BJ (cell line): Measurements from ENCODE around the gene RELB. TPM values are rescaled to one million over a fixed set of nuclear protein-coding genes. Genes with fewer than 3 reads are reported as not detected.

Experiments used
- CTCF ChIA-PET: fragments of 350-600 bp; formaldehyde crosslinking; extraction: SDS; loops from one replicate; lab custom pipeline; 2021; ENCODE audit warnings: antibody characterized with exemption, inconsistent platforms; lab: Yijun Ruan, JAX
- POLR2A ChIA-PET: fragments of 300-600 bp; sonication (Branson Sonifier 250); formaldehyde crosslinking; extraction: SDS; loops from one replicate; lab custom pipeline; 2021; ENCODE audit warnings: antibody characterized with exemption; lab: Charles Lee
- DNase-seq: peaks from one replicate; pipeline ENCODE4 v3.0.0-alpha.2; 2011; ENCODE audit warnings: low read depth
- H3K27me3 ChIP-seq: 2 replicates; pipeline ENCODE4 v1.6.0; 2011; ENCODE audit warnings: low read length; ENCODE audit not compliant: control insufficient read depth, insufficient read depth
- H3K36me3 ChIP-seq: 2 replicates; pipeline ENCODE4 v1.5.1; 2011; ENCODE audit warnings: low read length; ENCODE audit not compliant: control insufficient read depth, insufficient read depth
- H3K4me3 ChIP-seq: 2 replicates; pipeline ENCODE4 v1.5.1; 2011; ENCODE audit warnings: low read depth, mild to moderate bottlenecking, control low read depth, low read length
- polyA plus RNA-seq: library from polyadenylated mRNA; depleted of rRNA; stranded (reverse); fragments of >200 nt; gene quantifications from 2 replicates; pipeline ENCODE4 v1.2.3, GENCODE V29; 2011
- TF ChIP-seq, protein P1 (sequence below): IDR thresholded peaks from 2 replicates; pipeline ENCODE4 v1.5.1; 2011; ENCODE audit warnings: low read depth, mild to moderate bottlenecking, control low read depth, inconsistent platforms, low read length, moderate library complexity; ENCODE audit not compliant: insufficient read depth

RELB gene
- polyA plus RNA-seq, 1 experiment = 11.6 TPM

DNA sequence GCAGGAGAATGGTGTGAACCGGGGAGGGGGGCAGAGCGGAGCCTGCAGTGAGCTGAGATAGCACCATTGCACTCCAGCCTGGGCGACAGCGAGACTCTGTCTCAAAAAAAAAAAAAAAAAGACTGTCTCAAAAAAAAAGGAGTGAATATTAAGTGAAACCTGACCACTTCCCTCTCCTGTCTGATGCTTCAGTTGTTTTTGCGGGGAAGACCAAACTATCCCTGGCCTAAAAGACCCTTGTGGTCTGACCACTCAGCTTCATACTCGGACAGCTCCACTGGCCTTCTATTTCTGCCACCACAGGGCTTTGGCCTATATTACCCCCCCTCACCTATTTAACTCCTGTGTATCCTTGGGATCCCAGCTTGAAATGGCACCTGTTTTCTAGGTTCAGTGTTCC lies 39.9 kb downstream of the RELB start:
- POLR2A ChIA-PET = no interaction called here
- no peaks in the 10 kb centered on the region for H3K27me3 ChIP-seq
- H3K4me3 ChIP-seq = no peak overlapping the region
- DNase-seq = no peak
- peaks cover 33% of the 10 kb centered on the region for H3K36me3 ChIP-seq
- CTCF ChIA-PET = interaction anchor here (1.0 to 5.3 kb wide), 3 partner anchors 12 to 19 kb away, joined by 3 to 28 read pairs (median 3); no protein-coding TSS in a partner anchor
- TF ChIP-seq, protein P1, sequence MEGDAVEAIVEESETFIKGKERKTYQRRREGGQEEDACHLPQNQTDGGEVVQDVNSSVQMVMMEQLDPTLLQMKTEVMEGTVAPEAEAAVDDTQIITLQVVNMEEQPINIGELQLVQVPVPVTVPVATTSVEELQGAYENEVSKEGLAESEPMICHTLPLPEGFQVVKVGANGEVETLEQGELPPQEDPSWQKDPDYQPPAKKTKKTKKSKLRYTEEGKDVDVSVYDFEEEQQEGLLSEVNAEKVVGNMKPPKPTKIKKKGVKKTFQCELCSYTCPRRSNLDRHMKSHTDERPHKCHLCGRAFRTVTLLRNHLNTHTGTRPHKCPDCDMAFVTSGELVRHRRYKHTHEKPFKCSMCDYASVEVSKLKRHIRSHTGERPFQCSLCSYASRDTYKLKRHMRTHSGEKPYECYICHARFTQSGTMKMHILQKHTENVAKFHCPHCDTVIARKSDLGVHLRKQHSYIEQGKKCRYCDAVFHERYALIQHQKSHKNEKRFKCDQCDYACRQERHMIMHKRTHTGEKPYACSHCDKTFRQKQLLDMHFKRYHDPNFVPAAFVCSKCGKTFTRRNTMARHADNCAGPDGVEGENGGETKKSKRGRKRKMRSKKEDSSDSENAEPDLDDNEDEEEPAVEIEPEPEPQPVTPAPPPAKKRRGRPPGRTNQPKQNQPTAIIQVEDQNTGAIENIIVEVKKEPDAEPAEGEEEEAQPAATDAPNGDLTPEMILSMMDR = no peak

DNA sequence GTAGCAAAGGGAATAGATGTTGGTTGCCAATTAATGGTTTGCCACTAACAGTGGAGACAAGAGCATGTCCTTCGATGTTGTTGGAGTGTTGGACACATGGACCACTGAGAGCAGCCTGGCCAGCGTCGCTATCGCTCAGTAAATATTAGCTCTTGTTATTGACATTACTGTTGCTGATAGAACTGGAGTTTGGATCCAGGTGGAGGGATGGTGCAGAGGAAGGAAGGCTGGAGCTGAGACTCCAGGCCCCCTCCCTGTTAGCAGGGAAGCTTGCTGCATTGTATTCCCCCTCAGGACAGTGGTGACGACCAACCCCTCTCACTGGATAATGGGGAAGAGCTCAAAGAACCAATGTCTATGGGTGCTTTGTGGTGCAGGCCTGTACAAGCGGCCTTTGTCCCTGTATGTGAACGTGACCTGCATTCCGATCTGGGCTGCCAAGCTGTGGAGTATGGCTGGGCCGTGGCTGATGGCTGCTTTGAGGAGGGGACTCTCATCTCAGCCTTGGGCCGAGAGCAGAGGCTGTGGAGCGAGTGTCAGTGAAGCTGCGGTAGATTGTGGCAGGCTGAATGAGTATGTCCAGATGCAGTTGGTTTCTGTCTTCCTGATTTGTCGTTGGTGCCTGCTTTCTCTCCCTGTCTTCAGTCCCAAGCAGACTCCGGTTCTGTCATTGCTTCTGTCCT lies 44.5 kb downstream of the RELB start:
- ChIA-PET CTCF (interaction anchor here (1.4 to 2.9 kb wide), 2 partner anchors 10 to 13 kb away, joined by 3 to 13 read pairs; no protein-coding TSS in a partner anchor), POLR2A (no interaction called here)
- H3K4me3 ChIP-seq = no peak overlapping the region
- peaks cover 24% of the 10 kb centered on the region for H3K36me3 ChIP-seq
- no peaks in the 10 kb centered on the region for H3K27me3 ChIP-seq
- no peak for DNase-seq
- TF ChIP-seq, protein P1 = no peak

DNA sequence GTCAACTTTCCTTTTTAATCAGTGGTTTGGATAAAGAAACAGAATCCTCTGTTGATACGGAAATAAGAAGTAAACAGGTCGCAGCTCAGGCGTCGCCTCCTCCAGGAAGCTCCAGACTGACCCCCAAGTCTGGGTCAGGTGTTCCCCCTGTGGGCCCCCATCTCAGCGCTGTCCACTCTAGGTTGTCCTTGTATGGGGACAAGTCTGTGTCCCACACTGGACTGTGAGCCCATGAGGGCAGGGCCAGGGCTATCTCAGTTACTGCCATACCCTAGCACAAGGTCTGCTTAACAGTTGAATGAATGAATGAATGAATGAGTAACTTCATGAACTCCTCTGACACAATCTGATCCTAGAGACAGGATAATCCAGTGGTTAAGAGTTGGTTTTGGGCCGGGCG lies 45.1 kb downstream of the RELB start:
- TF ChIP-seq, protein P1 = no peak
- ChIA-PET CTCF (interaction anchor here (1.4 to 2.9 kb wide), 2 partner anchors 9 to 13 kb away, joined by 3 to 13 read pairs; no protein-coding TSS in a partner anchor), POLR2A (no interaction called here)
- H3K27me3 ChIP-seq = no peaks in the 10 kb centered on the region
- DNase-seq = no peak
- no peak overlapping the region for H3K4me3 ChIP-seq
- peaks cover 22% of the 10 kb centered on the region for H3K36me3 ChIP-seq

DNA sequence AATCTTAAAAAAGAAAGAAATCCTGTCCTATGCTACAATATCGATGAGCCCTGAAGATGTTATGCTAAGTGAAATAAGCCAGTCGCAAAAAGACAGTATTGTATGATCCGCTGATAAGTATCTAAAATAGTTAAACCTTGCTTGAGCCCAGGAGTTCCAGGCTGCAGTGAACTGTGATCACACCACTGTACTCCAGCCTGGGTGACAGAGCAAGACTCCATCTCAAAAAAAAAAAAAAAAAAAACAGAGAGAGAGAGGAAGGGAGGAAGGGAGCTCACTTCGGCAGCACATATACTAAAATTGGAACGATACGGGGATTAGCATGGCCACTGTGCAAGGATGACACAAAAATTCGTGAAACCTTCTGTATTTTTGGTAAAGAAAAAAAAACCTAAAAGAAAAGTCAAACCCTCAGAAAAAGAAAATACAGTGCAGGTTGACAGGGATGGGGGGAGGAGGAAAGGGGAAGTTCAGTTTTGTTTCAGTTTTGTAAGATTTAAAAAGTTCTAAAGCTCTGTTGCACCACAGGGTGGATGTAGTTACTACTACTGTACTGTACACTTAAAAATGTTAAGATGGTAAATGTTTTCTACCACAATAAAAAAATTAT lies 46.0 kb downstream of the RELB start:
- H3K27me3 ChIP-seq = no peaks in the 10 kb centered on the region
- TF ChIP-seq, protein P1 = no peak
- H3K36me3 ChIP-seq = peaks cover 21% of the 10 kb centered on the region
- CTCF ChIA-PET = interaction anchor here (0.6 to 2.9 kb wide), 3 partner anchors 8 to 140 kb away, joined by 3 to 13 read pairs (median 3); no protein-coding TSS in a partner anchor
- H3K4me3 ChIP-seq = no peak overlapping the region
- POLR2A ChIA-PET = no interaction called here
- DNase-seq = no peak

DNA sequence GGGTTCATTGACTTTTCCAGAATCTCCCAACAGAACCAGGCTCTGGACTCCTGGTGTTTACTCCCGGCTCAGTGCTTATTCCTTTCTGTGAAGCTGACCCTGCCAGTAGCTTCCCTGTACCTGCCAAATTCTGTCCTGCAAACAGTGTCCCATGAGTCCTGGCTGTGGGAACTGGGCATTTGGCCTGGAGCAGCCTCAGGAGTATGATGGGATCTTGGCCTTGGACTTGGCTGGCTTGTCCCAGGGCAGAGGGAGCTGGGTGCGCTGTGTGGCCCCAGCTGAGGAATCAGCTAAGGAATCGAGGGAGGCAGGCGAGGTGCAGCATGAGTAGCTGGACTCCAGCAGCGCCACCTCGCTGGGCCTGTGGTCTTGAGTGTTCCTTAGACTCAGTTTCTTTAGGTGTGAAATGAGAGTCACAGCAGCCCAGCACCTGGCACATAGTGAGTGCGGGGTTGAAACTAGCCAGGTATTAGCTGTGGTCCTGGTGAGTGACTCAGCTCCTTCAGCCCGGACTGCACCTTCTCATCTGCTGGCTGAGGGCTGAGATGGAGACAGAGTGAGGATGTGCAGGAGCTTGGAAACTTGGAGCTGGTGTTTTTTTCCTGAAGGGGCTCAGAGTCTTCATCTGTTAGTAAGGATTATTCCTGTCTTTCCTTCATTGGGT lies 47.9 kb downstream of the RELB start:
- ChIA-PET POLR2A (no interaction called here), CTCF (interaction anchor here (0.8 to 3.2 kb wide), 3 partner anchors 9 to 13 kb away, joined by 3 to 15 read pairs (median 9); no protein-coding TSS in a partner anchor)
- Histone ChIP-seq H3K4me3 (no peak overlapping the region), H3K36me3 (peaks cover 20% of the 10 kb centered on the region), H3K27me3 (no peaks in the 10 kb centered on the region)
- no peak for DNase-seq
- TF ChIP-seq, protein P1 = no peak
